ENCODE results near the gene NFIB. TPM values are rescaled to one million over a fixed set of nuclear protein-coding genes. Genes with fewer than 3 reads are reported as not detected.

The NFIB gene
- total and polyA plus RNA-seq, 8 donors = 8.9 to 65.0 (median 45.7) TPM

DNA sequence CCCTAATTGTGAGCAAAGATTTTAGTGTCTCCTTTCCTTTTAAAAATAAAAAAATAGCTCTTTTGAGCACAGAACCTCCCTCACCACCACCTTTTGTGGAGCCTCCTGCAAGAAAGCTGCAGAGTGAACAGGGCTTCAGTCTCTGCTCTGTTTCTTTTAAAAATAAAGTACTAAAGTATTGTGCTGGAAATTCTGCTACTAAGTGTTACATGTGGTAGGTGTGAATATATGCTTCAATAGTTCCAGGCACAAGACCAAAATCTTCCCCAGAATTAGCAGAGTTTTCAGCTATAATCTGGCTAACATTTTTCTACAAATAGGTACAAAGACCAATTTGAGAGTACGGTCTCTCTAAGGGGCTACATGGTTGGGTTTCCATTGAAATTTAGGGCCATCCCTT is 40.3 kb upstream of the NFIB start:
- no peak for ATAC-seq
- WGBS, 2 donors = 84 to 89% methylated on average over 1 of the region's 1 CpG
- H3K27ac ChIP-seq = no peak overlapping the region
- no peak for DNase-seq
- H3K4me1 ChIP-seq = no peaks in the 10 kb centered on the region
- no peaks in the 10 kb centered on the region for H3K36me3 ChIP-seq
- FAIRE-seq = no peak
- intact Hi-C loops (cut with DNase I) = loop anchor here in 1 of 3 donors (5.0 kb wide), 2 partner anchors 907 to 922 kb away; no protein-coding TSS in a partner anchor
- H3K27me3 ChIP-seq = peaks cover 0 to 10% (median 0%) of the 10 kb centered on the region in 4 donors
- no peak overlapping the region for H3K4me3 ChIP-seq
- TF ChIP-seq, protein P1, sequence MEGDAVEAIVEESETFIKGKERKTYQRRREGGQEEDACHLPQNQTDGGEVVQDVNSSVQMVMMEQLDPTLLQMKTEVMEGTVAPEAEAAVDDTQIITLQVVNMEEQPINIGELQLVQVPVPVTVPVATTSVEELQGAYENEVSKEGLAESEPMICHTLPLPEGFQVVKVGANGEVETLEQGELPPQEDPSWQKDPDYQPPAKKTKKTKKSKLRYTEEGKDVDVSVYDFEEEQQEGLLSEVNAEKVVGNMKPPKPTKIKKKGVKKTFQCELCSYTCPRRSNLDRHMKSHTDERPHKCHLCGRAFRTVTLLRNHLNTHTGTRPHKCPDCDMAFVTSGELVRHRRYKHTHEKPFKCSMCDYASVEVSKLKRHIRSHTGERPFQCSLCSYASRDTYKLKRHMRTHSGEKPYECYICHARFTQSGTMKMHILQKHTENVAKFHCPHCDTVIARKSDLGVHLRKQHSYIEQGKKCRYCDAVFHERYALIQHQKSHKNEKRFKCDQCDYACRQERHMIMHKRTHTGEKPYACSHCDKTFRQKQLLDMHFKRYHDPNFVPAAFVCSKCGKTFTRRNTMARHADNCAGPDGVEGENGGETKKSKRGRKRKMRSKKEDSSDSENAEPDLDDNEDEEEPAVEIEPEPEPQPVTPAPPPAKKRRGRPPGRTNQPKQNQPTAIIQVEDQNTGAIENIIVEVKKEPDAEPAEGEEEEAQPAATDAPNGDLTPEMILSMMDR (IDR thresholded peaks at IDR 0.05) = no peak
- H3K9me3 ChIP-seq = no peaks in the 10 kb centered on the region

DNA sequence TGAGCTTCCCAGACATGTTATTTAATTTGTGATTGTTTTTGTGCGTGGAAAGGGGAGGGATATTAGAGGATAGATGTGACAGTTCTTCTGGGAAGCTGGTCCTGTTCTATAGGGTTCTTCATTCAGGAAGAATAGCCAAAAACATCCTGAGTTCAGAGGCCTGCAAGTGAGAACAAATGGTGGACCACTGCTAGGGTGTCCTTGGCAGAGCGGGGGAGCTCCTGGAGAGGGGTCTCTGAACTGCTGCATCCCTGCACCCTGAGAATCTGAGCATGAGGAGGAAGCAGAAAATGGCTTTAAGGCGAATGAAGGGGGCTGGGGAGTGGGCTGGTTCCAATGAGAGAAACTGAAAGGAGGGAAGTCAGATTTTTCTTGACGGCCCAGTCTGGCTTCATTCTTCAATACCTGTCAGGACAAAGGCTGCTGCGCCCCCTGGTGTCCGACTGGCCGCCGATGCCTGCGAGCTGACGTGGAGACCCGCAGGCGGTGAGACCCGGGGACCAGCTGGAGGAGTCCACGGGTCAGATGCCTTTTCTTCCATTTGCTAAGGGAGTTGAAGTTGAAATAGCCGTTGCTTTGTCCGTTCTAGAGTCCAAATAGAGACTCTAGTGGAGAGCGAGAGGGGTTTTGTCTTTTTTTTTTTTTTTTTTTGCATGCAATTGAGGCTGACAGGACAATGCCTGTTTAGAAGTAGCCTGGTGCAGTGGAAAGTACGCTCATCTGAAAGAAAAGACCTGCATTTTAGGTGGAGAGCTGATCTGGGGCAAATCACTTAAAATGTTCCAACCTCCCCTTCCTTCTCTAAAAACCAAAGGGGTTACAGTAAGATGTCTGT is 39.5 kb upstream of the NFIB start:
- intact Hi-C loops (cut with DNase I) = loop anchor here in 1 of 3 donors (5.0 kb wide), 2 partner anchors 906 to 921 kb away; no protein-coding TSS in a partner anchor
- H3K4me3 ChIP-seq = peak overlapping the region in 1 of 4 donors; percentile 6
- no peak for FAIRE-seq

DNA sequence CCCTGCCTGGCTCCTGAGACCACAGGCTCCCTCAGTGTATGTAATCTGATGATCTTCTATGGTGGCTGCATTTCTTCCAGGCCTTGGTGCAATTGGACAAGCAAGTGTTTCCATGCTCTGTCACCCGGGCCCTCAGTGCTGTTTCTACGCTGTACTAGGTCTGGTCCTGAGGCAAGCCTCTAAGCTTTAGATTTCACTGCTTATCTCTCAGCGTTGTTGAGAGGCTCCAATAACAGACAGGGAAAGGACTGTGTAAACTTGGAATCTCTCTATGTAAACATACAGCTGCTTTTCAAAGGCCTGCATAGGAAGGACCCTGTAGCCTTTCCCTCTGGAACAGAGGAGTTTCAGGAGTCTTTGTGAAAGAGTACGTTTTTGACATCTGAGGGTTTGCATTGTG is 38.6 kb upstream of the NFIB start:
- no peaks in the 10 kb centered on the region for H3K9me3 ChIP-seq
- no peaks in the 10 kb centered on the region for H3K36me3 ChIP-seq
- no peak overlapping the region for H3K27ac ChIP-seq
- FAIRE-seq (no peak), ATAC-seq (no peak), DNase-seq (no peak)
- H3K27me3 ChIP-seq = peaks cover 0 to 12% (median 0%) of the 10 kb centered on the region in 4 donors
- TF ChIP-seq, protein P1 (IDR thresholded peaks at IDR 0.05) = no peak
- no peak overlapping the region for H3K4me3 ChIP-seq
- no peaks in the 10 kb centered on the region for H3K4me1 ChIP-seq
- 78 to 84% methylated on average over 4 of the region's 4 CpGs for WGBS, 2 donors
- intact Hi-C loops (cut with DNase I) = loop anchor here in 1 of 3 donors (5.0 kb wide), 2 partner anchors 905 to 920 kb away; no protein-coding TSS in a partner anchor

More for the DNA sequence above, 39.5 kb upstream of the NFIB start:
- no peaks in the 10 kb centered on the region for H3K4me1 ChIP-seq
- no peak overlapping the region for H3K27ac ChIP-seq
- no peaks in the 10 kb centered on the region for H3K36me3 ChIP-seq
- peak; percentile 80 to 99 (median 93) for DNase-seq
- no peaks in the 10 kb centered on the region for H3K9me3 ChIP-seq
- TF ChIP-seq, protein P1 (IDR thresholded peaks at IDR 0.05) = peak; percentile 76 to 86 (median 85)
- H3K27me3 ChIP-seq = peaks cover 0 to 12% (median 0%) of the 10 kb centered on the region in 4 donors
- peak; percentile 83 to 89 (median 89) for ATAC-seq
- WGBS, 2 donors = 13 to 15% methylated on average over 18 of the region's 18 CpGs

DNA sequence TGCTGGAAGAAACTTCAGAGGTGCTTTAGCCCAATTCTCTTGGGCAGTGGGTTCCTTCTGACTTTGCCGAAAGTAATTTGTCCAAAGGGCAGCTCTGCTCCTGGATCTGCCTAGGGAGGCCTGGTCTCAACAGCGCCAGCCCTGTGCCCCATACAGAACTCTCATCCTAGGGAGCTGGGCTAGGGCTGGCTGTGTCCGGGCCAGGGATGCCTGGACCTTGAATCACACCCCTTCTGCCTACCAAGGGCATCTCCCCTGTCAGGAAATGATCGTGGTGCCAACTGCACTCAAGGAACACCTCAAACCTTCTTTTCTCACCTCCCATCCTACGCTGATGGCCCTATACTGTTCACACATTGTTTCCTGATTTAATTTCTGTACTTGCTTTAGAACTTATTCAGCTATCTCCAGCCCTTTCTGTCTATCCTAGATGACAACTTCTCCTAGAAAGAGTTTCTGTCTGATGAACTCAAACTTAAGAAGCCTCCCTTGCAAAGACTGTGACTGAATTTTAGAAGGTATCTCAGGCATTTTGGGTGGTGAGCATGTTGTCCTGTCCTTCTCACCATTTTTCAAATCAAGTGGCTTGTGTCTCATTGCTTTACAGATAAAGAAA is 37.4 kb upstream of the NFIB start:
- no peaks in the 10 kb centered on the region for H3K4me1 ChIP-seq
- 89 to 90% methylated on average over 5 of the region's 5 CpGs for WGBS, 2 donors
- FAIRE-seq = no peak
- no peaks in the 10 kb centered on the region for H3K36me3 ChIP-seq
- no peak for DNase-seq
- H3K4me3 ChIP-seq = no peak overlapping the region
- intact Hi-C loops (cut with DNase I) = loop anchor here in 1 of 3 donors (5.0 kb wide), 2 partner anchors 904 to 919 kb away; no protein-coding TSS in a partner anchor
- TF ChIP-seq, protein P1 (IDR thresholded peaks at IDR 0.05) = no peak
- H3K9me3 ChIP-seq = no peaks in the 10 kb centered on the region
- H3K27ac ChIP-seq = peak overlapping the region in 1 of 4 donors; percentile 4
- peaks cover 0 to 12% (median 0%) of the 10 kb centered on the region in 4 donors for H3K27me3 ChIP-seq
- ATAC-seq = no peak

Data from pancreas (tissue), 10 donors.